Hepatocyte (in vitro differentiated cells): ENCODE data around the gene TRIM14. TPM values are rescaled to one million over a fixed set of nuclear protein-coding genes. Genes with fewer than 3 reads are reported as not detected.
"Not testable (repeated sequence)": the region's sequence is repeated elsewhere in the genome, so short reads cannot be mapped to it uniquely, and the experiment has no call there.

Source experiments
- DNase-seq: peaks from one replicate; pipeline ENCODE4 v3.0.0-alpha.2; 2016; ENCODE audit warnings: low spot score
- H2AFZ ChIP-seq: fragments of 200-600 bp; sonication (generic); 2 replicates; pipeline ENCODE4 v1.6.0; 2016; ENCODE audit warnings: antibody characterized with exemption, mild to moderate bottlenecking
- H3K27ac ChIP-seq: fragments of 200-600 bp; sonication (generic); 2 replicates; pipeline ENCODE4 v1.5.1; 2016; ENCODE audit warnings: mild to moderate bottlenecking
- H3K27me3 ChIP-seq: fragments of 200-600 bp; sonication (generic); 2 replicates; pipeline ENCODE4 v1.6.1; 2016
- H3K36me3 ChIP-seq: fragments of 200-600 bp; sonication (generic); replicated peaks from 2 replicates; pipeline ENCODE4 v1.5.1; 2016; ENCODE audit warnings: low read depth; ENCODE audit not compliant: insufficient read depth
- H3K4me1 ChIP-seq: fragments of 200-600 bp; sonication (generic); 2 replicates; pipeline ENCODE4 v1.5.1; 2016; ENCODE audit warnings: mild to moderate bottlenecking, moderate library complexity; ENCODE audit not compliant: insufficient read depth
- H3K4me2 ChIP-seq: fragments of 200-600 bp; sonication (generic); 2 replicates; pipeline ENCODE4 v1.6.0; 2016
- H3K4me3 ChIP-seq: fragments of 200-600 bp; sonication (generic); 2 replicates; pipeline ENCODE4 v1.5.1; 2016; ENCODE audit warnings: mild to moderate bottlenecking
- H3K79me2 ChIP-seq: fragments of 200-600 bp; sonication (generic); 2 replicates; pipeline ENCODE4 v1.6.0; 2017; ENCODE audit warnings: mild to moderate bottlenecking
- H3K9me2 ChIP-seq: fragments of 200-600 bp; sonication (generic); replicated peaks from 2 replicates; pipeline ENCODE4 v1.6.0; 2017; ENCODE audit warnings: mild to moderate bottlenecking; ENCODE audit not compliant: insufficient read depth
- H3K9me3 ChIP-seq: fragments of 200-600 bp; sonication (generic); 2 replicates; pipeline ENCODE4 v1.5.1; 2016; ENCODE audit warnings: low read depth, mild to moderate bottlenecking
- H4K20me1 ChIP-seq: fragments of 200-600 bp; sonication (generic); 2 replicates; pipeline ENCODE4 v1.6.0; 2016; ENCODE audit warnings: mild to moderate bottlenecking; ENCODE audit not compliant: insufficient read depth, poor library complexity, severe bottlenecking
- CTCF ChIP-seq: fragments of 200-600 bp; sonication (generic); IDR thresholded peaks from 2 replicates; pipeline ENCODE4 v1.5.1; 2016; ENCODE audit warnings: antibody characterized with exemption, mild to moderate bottlenecking; ENCODE audit not compliant: poor library complexity
- EZH2 ChIP-seq: fragments of 200-600 bp; sonication (generic); IDR thresholded peaks from 2 replicates; pipeline ENCODE4 v1.6.1; 2016; ENCODE audit warnings: antibody characterized with exemption, mild to moderate bottlenecking, borderline replicate concordance
- EZH2phosphoT487 ChIP-seq: fragments of 200-600 bp; sonication (generic); IDR thresholded peaks from one replicate; pipeline ENCODE4 v1.6.1; 2018; ENCODE audit warnings: antibody characterized with exemption, mild to moderate bottlenecking, low read depth, moderate library complexity; ENCODE audit not compliant: unreplicated experiment, severe bottlenecking
- WGBS: methylation state at CpG from one replicate; pipeline ENCODE4 v1.1.6; 2016; ENCODE audit warnings: low lambda C conversion rate; ENCODE audit errors: missing lambda C conversion rate; 5-methylcytosine and 5-hydroxymethylcytosine counted together
- polyA plus RNA-seq: library from polyadenylated mRNA; unstranded; fragments of >200 nt; fragmentation: Nextera tagmentation; extraction: Ambion mirVana; gene quantifications from 2 replicates; pipeline ENCODE4 v1.2.1, GENCODE V29; 2016
- total RNA-seq: library from RNA; depleted of rRNA; stranded (reverse); fragments of >200 nt; gene quantifications from 2 replicates; pipeline ENCODE4 v1.2.3, GENCODE V29; 2014

The TRIM14 gene
- total and polyA plus RNA-seq, 2 experiments from 2014 or later = 8.1 to 10.0 TPM

DNA sequence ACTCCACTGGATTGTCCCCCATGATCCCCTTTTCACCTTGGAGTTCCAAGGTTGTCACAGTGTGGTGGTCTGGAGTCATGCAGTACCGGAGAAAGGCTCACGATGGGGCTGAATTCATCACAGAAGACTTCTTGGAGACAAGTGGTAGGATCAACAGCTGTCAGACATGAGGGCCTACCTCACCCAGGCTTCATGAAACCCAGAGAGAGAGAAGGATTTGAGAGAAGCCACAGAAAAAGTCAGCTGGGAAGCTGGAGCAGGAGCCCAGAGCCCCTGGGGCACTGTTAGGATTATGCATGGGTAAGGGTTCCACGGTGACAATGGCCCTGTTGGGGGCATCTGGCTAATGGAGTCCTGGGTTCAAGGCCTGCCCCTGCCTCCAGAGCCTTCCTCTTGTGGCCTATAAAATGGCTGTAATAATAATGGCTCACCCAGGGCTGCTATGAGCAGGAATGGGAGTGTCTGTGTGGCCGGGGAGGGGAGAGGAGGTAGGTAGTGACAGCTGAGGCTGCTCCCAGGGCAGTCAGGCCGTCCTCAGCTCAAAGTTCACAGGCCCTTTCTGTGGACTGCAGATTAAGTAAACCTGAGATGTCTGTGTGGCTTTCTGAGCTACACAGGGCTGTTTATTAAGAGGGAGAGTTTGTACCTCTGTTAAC lies 910 bp downstream of the TRIM14 start:
- Histone ChIP-seq H2AFZ (peak overlapping the region; percentile 92), H3K79me2 (peaks cover 8% of the 10 kb centered on the region), H4K20me1 (no peaks in the 10 kb centered on the region), H3K9me3 (no peaks in the 10 kb centered on the region), H3K4me1 (peaks cover 12% of the 10 kb centered on the region), H3K36me3 (no peaks in the 10 kb centered on the region), H3K4me3 (peak overlapping the region; percentile 82), H3K9me2 (no peaks in the 10 kb centered on the region), H3K4me2 (peak overlapping the region; percentile 93), H3K27ac (peak overlapping the region; percentile 85), H3K27me3 (no peaks in the 10 kb centered on the region)
- peak; percentile 74 for DNase-seq
- WGBS = 57% methylated on average over 5 of the region's 5 CpGs
- TF ChIP-seq CTCF = no peak
- TF ChIP-seq EZH2 = no peak
- TF ChIP-seq EZH2phosphoT487 = no peak

DNA sequence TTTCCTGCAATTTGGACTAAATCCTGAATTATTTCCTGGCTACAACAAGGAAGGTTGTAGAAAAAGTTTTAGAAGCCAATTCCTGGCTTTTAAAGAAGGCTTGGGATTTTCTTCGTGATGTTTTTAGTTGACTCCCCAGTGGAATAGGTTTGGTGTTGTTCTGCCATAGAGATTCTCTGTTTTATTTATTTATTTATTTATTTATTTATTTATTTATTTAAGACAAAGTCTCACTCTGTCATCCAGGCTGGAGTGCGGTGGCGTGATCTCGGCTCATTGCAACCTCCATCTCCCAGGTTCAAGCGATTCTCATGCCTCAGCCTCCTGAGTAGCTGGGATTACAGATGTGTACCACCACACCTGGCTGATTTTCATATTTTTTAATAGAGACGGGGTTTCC lies 1.9 kb downstream of the TRIM14 start:
- H3K36me3 ChIP-seq, H4K20me1 ChIP-seq, H3K9me2 ChIP-seq, H3K4me2 ChIP-seq, H3K4me3 ChIP-seq, DNase-seq, H3K27me3 ChIP-seq, H3K79me2 ChIP-seq, H3K9me3 ChIP-seq, H3K27ac ChIP-seq, H2AFZ ChIP-seq: not testable (repeated sequence)
- WGBS = 96% methylated on average over 6 of the region's 6 CpGs
- H3K4me1 ChIP-seq = peaks cover 12% of the 10 kb centered on the region

DNA sequence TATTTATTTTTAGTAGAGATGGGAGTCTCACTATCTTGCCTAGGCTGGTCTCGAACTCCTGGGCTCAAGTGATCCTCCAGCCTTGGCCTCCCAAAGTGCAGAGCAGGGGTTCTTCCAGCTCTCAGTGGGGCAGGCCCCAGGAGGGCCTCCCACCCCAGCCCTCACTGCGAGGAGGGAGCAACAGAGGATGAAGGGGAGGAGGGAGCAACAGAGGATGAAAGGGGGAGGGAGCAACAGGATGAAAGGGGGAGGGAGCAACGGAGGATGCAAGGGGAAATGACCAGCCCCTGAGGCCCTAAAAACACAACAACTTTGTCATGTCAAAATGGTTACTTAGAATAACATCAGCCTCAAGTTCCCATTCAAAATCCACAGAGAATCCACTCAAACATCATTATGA lies 10.0 kb downstream of the TRIM14 start:
- Histone ChIP-seq H3K4me2 (no peak overlapping the region), H2AFZ (no peak overlapping the region), H3K9me2 (no peaks in the 10 kb centered on the region), H3K4me1 (no peaks in the 10 kb centered on the region), H4K20me1 (no peaks in the 10 kb centered on the region), H3K27ac (no peak overlapping the region), H3K27me3 (no peaks in the 10 kb centered on the region), H3K4me3 (no peak overlapping the region), H3K9me3 (no peaks in the 10 kb centered on the region), H3K79me2 (peaks cover 3% of the 10 kb centered on the region), H3K36me3 (no peaks in the 10 kb centered on the region)
- no peak for TF ChIP-seq CTCF
- WGBS = 92% methylated on average over 2 of the region's 3 CpGs
- no peak for DNase-seq

- WGBS = 87% methylated on average over 5 of the region's 5 CpGs
These were observed 10.4 kb downstream of the TRIM14 start for GRCh38 chr9:98108531-98109031.

More at GRCh38 chr9:98108531-98109031, 10.4 kb downstream of the TRIM14 start:
- Histone ChIP-seq H3K4me3 (no peak overlapping the region), H3K36me3 (no peaks in the 10 kb centered on the region), H3K4me2 (no peak overlapping the region), H3K27me3 (no peaks in the 10 kb centered on the region), H2AFZ (no peak overlapping the region), H3K9me2 (no peaks in the 10 kb centered on the region), H3K9me3 (no peaks in the 10 kb centered on the region), H3K27ac (no peak overlapping the region), H4K20me1 (no peaks in the 10 kb centered on the region), H3K4me1 (no peaks in the 10 kb centered on the region), H3K79me2 (peaks cover 3% of the 10 kb centered on the region)
- TF ChIP-seq EZH2 (no peak), CTCF (no peak), EZH2phosphoT487 (no peak)
- DNase-seq = no peak
